Renal pelvis (tissue), 4 donors: ENCODE results near the gene GIPC2. TPM values are rescaled to one million over a fixed set of nuclear protein-coding genes. Genes with fewer than 3 reads are reported as not detected.
"Not testable (repeated sequence)": the region's sequence is repeated elsewhere in the genome, so short reads cannot be mapped to it uniquely, and the experiment has no call there.

Experiments
- DNase-seq: peaks from one replicate; pipeline ENCODE4 v3.0.0-alpha.2; 2013
- polyA plus RNA-seq, 3 donors: library from polyadenylated mRNA; unstranded; fragments of 120-200 nt; gene quantifications; one replicate each; pipeline ENCODE4 v1.2.1, GENCODE V29; 2013; ENCODE audit not compliant: insufficient read length in 3 of 3

Gene GIPC2
- polyA plus RNA-seq, 3 donors: 15.4 to 18.9 (median 18.1) TPM

- DNase-seq: no peak
Measured at GRCh38 chr1:78060857-78061563, 15.2 kb downstream of the GIPC2 start.

DNA sequence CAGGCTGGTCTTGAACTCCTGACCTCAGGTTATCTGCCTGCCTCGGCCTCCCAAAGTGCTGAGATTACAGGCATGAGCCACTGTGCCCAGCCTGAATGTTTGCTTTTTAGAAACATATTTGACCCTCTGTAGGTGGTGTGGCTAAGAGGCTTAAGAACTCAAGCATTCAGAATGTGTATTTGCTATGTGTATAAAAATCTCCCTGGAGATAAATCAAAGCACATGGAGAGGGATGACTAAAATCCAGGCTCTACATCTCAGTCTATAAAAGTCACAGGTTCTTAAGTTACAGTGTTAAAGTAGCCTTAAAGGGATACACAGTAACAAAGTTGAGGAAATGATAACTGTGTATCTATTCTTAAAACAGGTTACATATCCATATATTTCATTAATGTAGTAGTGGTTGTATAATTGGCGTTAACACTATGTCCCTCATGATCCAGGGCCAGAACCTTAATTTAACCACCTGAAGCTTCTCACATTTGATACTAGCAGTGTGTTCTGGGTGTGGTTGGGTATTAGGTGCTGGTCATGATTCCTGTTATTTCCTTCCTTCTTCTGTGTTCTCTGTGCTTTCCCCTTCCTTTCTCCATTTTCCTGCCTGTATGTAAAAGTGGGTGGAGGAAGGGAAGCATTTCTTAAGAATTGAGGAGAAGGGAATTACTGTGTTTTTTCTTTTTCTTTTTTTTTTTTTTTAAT is 16.2 kb downstream of the GIPC2 start:
- DNase-seq: no peak

DNA sequence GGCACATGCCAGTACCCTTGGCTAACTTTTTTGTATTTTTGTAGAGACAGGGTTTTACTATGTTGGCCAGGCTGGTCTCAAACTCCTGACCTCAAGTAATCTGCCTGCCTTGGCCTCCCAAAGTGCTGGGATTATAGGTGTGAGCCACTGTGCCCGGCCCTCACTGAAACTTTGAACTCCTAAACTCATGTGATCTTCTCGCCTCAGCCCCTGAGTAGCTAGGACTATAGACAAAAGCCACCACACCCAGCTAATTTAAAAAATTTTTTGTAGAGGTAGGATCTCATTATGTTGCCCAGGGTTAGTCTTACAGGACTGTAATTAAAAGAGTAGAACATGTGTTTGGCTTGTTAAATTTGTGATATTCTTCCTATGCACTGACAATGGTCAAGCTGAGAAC is 19.1 kb downstream of the GIPC2 start:
- DNase-seq: not testable (repeated sequence)

- DNase-seq: no peak
Measured at GRCh38 chr1:78068681-78069283, 23.0 kb downstream of the GIPC2 start.

DNA sequence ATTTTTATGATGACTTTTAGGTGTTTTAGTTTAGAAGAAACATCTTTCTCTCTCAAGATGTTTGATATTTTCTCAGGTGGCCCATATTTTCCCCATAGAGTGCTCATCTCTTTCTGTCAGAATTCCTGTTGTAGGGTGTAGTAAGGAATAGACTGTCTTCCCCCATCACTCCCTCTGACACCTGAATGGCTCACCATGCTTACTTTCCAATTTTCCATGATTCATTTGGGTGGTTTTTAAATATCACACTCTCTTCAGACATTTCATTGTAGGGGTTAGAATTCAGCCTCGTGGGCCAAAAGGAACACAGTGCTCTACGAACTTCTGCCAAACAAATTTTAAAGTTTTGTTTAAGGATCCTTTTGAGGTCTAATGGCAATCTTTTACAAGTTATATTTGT is 24.0 kb downstream of the GIPC2 start:
- DNase-seq: no peak

- DNase-seq: no peak
Measured at GRCh38 chr1:78070210-78070609, 24.4 kb downstream of the GIPC2 start.

DNA sequence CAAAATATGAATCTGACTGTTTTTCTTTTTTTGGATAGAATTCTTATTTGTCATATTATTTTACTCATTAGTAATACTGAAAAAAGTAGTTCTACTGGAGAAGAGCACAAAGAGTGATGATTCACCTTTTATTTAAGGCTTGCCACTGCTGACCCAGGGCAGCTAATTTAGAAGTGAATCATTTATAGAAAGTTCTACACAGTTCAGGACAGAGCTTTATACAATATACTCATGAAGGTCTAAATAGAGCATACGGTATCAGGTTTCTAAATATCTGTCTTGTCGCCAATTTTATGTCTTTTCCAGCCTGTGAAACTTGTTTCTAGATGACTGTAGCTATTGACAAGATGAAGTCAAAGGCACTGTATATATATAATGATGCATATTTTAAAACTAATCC is 25.0 kb downstream of the GIPC2 start:
- DNase-seq: no peak

GRCh38 chr1:78071696-78072095 is 25.9 kb downstream of the GIPC2 start:
- DNase-seq: no peak

DNA sequence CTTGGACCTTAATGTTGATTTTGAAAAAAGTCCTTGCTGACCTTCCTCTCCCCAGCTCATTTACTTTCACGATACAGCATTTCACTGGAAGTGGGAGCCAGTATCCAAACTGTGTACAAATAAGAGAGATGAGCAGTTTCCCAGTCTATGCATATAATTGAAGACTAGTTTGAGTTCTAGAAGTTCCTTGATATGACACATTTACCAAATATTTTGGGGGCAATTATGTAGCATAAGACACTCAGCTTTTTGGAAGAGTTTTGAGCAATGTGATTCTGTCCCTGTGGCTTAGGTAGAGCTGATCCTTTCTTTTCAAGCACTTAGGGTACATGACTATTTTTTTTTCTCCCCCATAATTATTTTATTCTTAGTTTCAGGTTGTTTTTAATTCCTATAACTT is 26.4 kb downstream of the GIPC2 start:
- no peak for DNase-seq

GRCh38 chr1:78073441-78073840 is 27.7 kb downstream of the GIPC2 start:
- DNase-seq: no peak

DNA sequence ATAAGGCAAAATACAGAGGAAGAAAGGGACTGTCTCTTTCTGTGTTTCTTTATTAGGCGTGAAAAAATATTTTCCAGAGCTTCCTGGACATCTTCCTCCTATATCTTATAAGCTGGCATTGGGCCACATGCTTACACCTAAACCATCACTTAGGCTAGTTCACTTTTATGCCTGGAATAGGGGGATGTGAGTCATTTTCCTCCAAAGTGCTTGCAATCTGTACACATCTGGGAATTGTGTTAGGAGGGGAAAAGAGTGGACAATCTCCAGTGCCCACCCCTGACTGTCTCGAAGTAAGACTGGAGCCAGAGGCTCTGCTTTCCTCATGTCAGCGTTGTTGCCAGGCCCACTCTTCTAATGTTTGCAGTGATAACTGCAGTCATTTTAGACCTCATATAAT is 29.9 kb downstream of the GIPC2 start:
- no peak for DNase-seq

DNA sequence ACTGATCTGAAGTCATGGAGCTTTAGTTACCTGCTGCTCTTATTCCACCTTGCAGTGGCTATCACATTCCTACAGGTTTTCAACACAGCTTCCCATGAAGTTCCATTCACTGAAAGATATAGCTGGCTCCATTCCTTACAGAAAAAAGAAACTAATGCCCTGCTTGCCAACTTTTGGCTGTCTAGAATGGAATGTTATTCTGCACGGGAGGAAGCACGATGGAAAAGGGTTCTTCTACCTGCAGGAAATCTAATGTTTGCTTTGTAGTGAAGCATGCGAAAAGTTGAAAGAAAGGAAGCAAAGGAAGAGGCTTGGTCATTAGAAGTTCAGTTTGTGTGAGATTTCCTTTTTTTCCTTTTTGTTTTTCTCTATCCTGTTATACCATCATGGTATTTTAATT is 32.6 kb downstream of the GIPC2 start:
- DNase-seq: no peak

GRCh38 chr1:78079580-78079979 is 33.8 kb downstream of the GIPC2 start:
- DNase-seq: no peak

- no peak for DNase-seq
Measured at GRCh38 chr1:78080767-78081166, 35.0 kb downstream of the GIPC2 start.

DNA sequence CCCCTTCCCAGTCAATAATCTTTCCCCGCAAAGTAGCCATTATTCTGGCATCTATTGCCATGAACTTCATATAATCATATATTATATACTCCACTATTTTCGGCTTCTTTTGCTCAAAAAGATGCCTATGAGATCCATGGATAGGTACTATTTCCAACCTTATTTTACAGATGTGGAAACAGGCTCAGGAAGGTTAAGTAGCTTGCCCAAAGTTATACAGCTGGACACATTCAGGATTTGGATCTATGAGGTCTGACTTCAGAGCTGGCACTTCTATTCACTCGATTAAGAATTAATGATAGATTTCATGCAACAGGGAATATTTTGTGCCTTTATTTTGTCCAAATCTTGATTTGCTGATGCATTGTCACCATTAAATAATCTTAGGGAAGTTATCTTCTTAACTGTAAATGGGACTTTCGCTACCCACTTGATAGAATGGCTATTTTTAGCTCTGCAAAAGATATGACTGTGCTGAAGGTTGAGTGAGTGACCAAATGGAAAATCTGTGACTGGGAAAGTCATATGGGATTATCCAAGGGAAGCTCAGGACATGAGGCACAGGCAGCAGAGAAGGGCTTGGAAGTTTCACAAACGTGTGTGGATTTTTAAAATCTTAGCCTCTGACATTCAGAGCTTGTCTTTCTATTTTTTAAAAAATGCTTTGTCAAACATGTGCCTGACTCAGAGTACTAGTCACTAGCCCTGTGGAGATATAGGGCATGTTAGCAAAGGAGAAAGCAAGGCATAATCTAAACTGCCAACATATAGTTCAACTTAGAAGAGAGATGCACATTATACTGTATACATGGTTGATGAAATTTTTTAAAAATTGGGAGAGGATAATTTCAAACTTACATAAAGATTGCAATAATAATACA is 36.5 kb downstream of the GIPC2 start:
- DNase-seq: no peak

DNA sequence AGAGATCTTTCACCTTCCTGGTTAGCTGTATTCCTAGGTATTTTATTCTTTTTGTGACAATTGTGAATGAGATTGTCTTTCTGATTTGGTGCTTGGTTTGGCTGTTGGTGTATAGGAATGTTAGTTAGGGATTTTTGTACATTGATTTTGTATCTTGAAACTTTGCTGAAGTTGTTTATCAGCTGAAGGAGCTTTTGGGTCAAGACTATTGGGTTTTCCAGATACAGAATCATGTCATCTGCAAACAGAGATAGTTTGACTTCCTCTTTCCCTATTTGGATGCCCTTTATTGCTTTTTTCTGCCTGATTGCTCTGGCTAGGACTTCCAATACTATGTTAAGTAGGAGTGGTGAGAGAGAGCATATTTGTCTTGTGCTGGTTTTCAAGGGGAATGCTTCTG is 38.9 kb downstream of the GIPC2 start:
- DNase-seq: not testable (repeated sequence)

GRCh38 chr1:78086697-78087096 is 40.9 kb downstream of the GIPC2 start:
- no peak for DNase-seq

DNA sequence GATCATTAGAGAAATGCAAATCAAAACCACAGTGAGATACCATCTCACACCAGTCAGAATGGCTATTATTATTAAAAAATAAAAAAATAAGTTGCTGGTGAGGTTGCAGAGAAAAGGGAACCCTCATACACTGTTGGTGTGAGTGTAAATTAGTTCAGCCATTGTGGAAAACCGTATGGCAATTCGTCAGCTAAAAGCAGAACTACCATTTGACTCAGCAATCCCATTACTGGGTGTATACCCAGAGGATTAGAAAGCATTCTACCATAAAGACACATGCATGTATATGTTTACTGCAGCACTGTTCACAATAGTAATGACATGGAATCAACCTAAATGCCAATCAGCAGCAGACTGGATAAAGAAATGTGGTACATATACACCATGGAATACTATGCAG is 42.2 kb downstream of the GIPC2 start:
- DNase-seq: no peak

- DNase-seq: no peak
Measured at GRCh38 chr1:78088486-78088885, 42.7 kb downstream of the GIPC2 start.

GRCh38 chr1:78089010-78089409 is 43.2 kb downstream of the GIPC2 start:
- no peak for DNase-seq

DNA sequence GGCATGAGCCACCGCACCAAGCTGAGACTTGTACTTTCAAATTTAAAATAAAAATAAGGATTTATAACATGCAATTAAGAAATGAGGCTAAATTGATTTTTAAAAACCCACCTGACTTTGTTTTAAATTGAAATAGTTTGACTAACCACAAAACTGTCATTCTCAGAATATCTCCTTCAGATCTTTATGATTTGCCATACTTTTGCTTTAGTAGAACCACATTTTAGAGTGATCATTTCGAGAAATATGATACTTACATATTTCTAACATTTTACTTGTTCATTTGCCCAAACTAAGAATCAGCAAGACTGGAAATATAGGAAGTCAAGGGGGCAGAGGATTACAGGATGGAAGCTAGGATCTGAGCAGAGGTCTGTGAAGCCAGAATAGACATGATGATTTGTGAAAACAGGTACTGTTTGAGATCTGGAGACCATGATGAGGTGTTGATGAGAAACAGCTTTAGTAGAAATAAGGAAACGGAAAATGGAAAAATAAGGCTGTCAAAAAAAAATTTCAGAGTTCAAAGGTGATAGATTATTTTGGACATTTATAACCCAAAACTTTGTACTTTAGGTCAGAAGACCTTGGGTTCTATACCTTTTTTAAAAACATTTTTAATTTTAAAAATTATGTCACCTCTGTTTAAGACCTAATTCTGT is 44.8 kb downstream of the GIPC2 start:
- DNase-seq: no peak
